ENCODE results near the gene STAB2.

DNA sequence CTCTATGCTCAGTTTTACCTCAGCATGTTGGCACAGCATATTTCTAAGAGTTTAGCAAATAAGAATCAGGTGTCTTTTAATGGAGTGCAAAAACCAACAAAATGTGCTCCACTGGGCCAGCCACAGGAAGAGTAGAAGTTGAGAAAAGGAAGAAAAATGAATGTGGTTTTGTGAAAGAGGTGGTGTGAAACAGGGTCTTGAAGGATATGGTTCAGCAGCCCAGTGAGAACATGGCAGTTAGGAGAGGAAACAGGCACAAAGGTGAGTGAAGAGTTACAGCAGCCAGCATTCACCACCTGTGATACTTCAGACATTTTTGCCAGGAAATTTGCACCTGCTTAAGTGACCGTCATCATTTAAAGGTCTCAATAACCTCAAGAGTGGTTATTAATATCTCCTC lies 2.4 kb downstream of the STAB2 start:
- TF ChIP-seq EP300 (conservative IDR thresholded peaks at IDR 0.05; ENCODE audit: poor library complexity, severe bottlenecking) (no peak), CTCF (IDR thresholded peaks at IDR 0.05; ENCODE audit: poor library complexity, severe bottlenecking) (no peak), EZH2 (IDR thresholded peaks at IDR 0.05; ENCODE audit: borderline replicate concordance, insufficient read depth, low read length, poor library complexity, severe bottlenecking) (no peak), RAD21 (conservative IDR thresholded peaks at IDR 0.05) (no peak), REST (IDR thresholded peaks at IDR 0.05; ENCODE audit: borderline replicate concordance) (no peak), POLR2AphosphoS5 (IDR thresholded peaks at IDR 0.05) (no peak)

All from neural cell (in vitro differentiated cells).